Left colon (tissue), 2 donors: ENCODE results near the gene ENTREP1. TPM values are rescaled to one million over a fixed set of nuclear protein-coding genes. Genes with fewer than 3 reads are reported as not detected.

Source experiments
- ATAC-seq: fragments of 200-7000 bp; cut with Tn5 transposase; one replicate; pipeline ENCODE4 v1.9.1; 2020; ENCODE audit warnings: mild to moderate bottlenecking, moderate library complexity
- DNase-seq, 2 donors: peaks; one replicate each; pipeline ENCODE4 v3.0.0-alpha.2; 2020
- intact Hi-C, 2 donors: fragments of 100-400 bp; cut with DNase I in 1 of 2; cut with micrococcal nuclease in 1 of 2; formaldehyde crosslinking; loops; one replicate each; pipeline versions ENCODE4 v1.11.2 to v1.14.0; 2022; cut with DNase I, micrococcal nuclease
- total RNA-seq, 2 donors: library from RNA; stranded (reverse); fragmentation: NEBNext Ultra II Directional; extraction: Animal tissue kit (Norgen Biotek cat#: 25700); gene quantifications; one replicate each; pipeline ENCODE4 v1.2.1, GENCODE V29; 2021
- donor health status: DM: no; HTN: no; CAD: no.
- donor health status: DM: yes; HTN: yes; CAD: no.

Gene ENTREP1
- total RNA-seq, 2 donors from 2014 or later = 1.8 to 6.2 TPM

- no peak for ATAC-seq
- no peak for DNase-seq
- intact Hi-C loops = no loop called here
Measured at GRCh38 chr9:69351227-69351626, 26.2 kb downstream of the ENTREP1 start.

- ATAC-seq = no peak
- intact Hi-C loops = no loop called here
- no peak for DNase-seq
Measured at GRCh38 chr9:69355232-69355631, 30.2 kb downstream of the ENTREP1 start.

GRCh38 chr9:69357030-69357775 lies 32.2 kb downstream of the ENTREP1 start:
- intact Hi-C loops = no loop called here
- ATAC-seq (no peak), DNase-seq (no peak)

- intact Hi-C loops = no loop called here
- DNase-seq = no peak
- no peak for ATAC-seq
Measured at GRCh38 chr9:69357821-69358220, 32.8 kb downstream of the ENTREP1 start.

- DNase-seq = no peak
- no peak for ATAC-seq
- intact Hi-C loops = no loop called here
Measured at GRCh38 chr9:69363191-69363590, 38.2 kb downstream of the ENTREP1 start.

- ATAC-seq = no peak
Measured at GRCh38 chr9:69364510-69365150, 39.6 kb downstream of the ENTREP1 start.

GRCh38 chr9:69370430-69370829 lies 45.4 kb downstream of the ENTREP1 start:
- intact Hi-C loops = no loop called here
- DNase-seq (no peak), ATAC-seq (no peak)

More at GRCh38 chr9:69364510-69365150, 39.6 kb downstream of the ENTREP1 start:
- intact Hi-C loops = no loop called here
- no peak for DNase-seq

- ATAC-seq = no peak
Measured at GRCh38 chr9:69371001-69371400, 46.0 kb downstream of the ENTREP1 start.

GRCh38 chr9:69376651-69377050 lies 51.6 kb downstream of the ENTREP1 start:
- ATAC-seq (no peak), DNase-seq (no peak)
- intact Hi-C loops = no loop called here

More at GRCh38 chr9:69371001-69371400, 46.0 kb downstream of the ENTREP1 start:
- DNase-seq = no peak
- intact Hi-C loops = no loop called here

- ATAC-seq (no peak), DNase-seq (no peak)
- intact Hi-C loops = no loop called here
Measured at GRCh38 chr9:69377291-69377690, 52.3 kb downstream of the ENTREP1 start.

- no peak for ATAC-seq
- DNase-seq = no peak
Measured at GRCh38 chr9:69377981-69378380, 53.0 kb downstream of the ENTREP1 start.

GRCh38 chr9:69379270-69379982 lies 54.4 kb downstream of the ENTREP1 start:
- intact Hi-C loops = no loop called here
- DNase-seq = no peak
- no peak for ATAC-seq

More at GRCh38 chr9:69377981-69378380, 53.0 kb downstream of the ENTREP1 start:
- intact Hi-C loops = no loop called here

GRCh38 chr9:69380301-69380700 lies 55.3 kb downstream of the ENTREP1 start:
- DNase-seq (no peak), ATAC-seq (no peak)
- intact Hi-C loops = no loop called here

- DNase-seq (no peak), ATAC-seq (no peak)
- intact Hi-C loops = no loop called here
Measured at GRCh38 chr9:69380811-69381210, 55.8 kb downstream of the ENTREP1 start.

GRCh38 chr9:69382135-69382534 lies 57.1 kb downstream of the ENTREP1 start:
- ATAC-seq (no peak), DNase-seq (no peak)
- intact Hi-C loops = no loop called here

- ATAC-seq = no peak
- intact Hi-C loops = no loop called here
Measured at GRCh38 chr9:69385581-69386033, 60.6 kb downstream of the ENTREP1 start.

GRCh38 chr9:69386651-69387050 lies 61.6 kb downstream of the ENTREP1 start:
- DNase-seq (no peak), ATAC-seq (no peak)
- intact Hi-C loops = no loop called here

More at GRCh38 chr9:69385581-69386033, 60.6 kb downstream of the ENTREP1 start:
- DNase-seq = no peak

- ATAC-seq = no peak
- intact Hi-C loops = no loop called here
- no peak for DNase-seq
Measured at GRCh38 chr9:69388596-69388995, 63.6 kb downstream of the ENTREP1 start.

GRCh38 chr9:69389437-69389995 lies 64.5 kb downstream of the ENTREP1 start:
- intact Hi-C loops = no loop called here
- DNase-seq = no peak
- ATAC-seq = no peak
